ENCODE data around the gene CD80.
"Not testable (repeated sequence)": the region's sequence is repeated elsewhere in the genome, so short reads cannot be mapped to it uniquely, and the experiment has no call there.

DNA sequence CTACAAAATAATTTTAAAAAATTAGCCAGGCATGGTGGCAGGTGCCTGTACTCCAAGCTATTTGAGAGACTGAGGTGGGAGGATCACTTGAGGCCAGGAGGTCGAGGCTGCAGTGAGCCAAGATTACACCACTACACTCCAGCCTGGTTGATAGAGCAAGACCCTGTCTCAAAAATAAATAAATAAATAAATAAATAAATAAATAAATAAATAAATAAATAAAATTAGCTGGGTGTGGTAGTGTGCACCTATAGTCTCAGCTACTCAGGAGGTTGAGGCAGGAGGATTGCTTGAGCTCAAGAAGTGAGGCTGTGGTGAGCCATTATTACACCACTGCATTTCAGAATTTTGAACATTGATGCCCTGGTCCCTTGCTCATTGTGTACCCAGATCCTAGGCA, 35.5 kb upstream of the CD80 start:
- TF ChIP-seq SIN3A, RFX5 (IDR thresholded peaks at IDR 0.05; ENCODE audit: low read depth, low read length): not testable (repeated sequence)
